Esophagus muscularis mucosa (tissue), 4 donors: ENCODE measurements around the gene GTF3C4. TPM values are rescaled to one million over a fixed set of nuclear protein-coding genes. Genes with fewer than 3 reads are reported as not detected.

Experiments used
- DNase-seq: peaks from one replicate; pipeline ENCODE4 v3.0.0-alpha.2; 2017; ENCODE audit errors: extremely low spot score
- H3K27ac ChIP-seq, 4 donors: fragments of 200-600 bp; sonication (generic); replicated peaks in 1 of 4; 1 replicate in 3 of 4; 2 replicates in 1 of 4; pipeline ENCODE4 v1.5.1; 2016 to 2019; ENCODE audit warnings: mild to moderate bottlenecking in 1 of 4
- H3K27me3 ChIP-seq, 4 donors: fragments of 200-600 bp; sonication (generic); one replicate each; pipeline versions ENCODE4 v1.5.1 to v1.6.0; 2016 to 2019
- H3K36me3 ChIP-seq, 4 donors: fragments of 200-600 bp; sonication (generic); one replicate each; pipeline ENCODE4 v1.5.1; 2016 to 2019
- H3K4me1 ChIP-seq, 4 donors: fragments of 200-600 bp; sonication (generic); one replicate each; pipeline ENCODE4 v1.5.1; 2016 to 2019
- H3K4me3 ChIP-seq, 4 donors: fragments of 200-600 bp; sonication (generic); 1 replicate in 2 of 4; 2 replicates in 2 of 4; pipeline ENCODE4 v1.5.1; 2016 to 2019; ENCODE audit warnings: mild to moderate bottlenecking in 4 of 4, moderate library complexity in 1 of 4
- H3K9me3 ChIP-seq, 4 donors: fragments of 200-600 bp; sonication (generic); 1 replicate in 3 of 4; 2 replicates in 1 of 4; pipeline ENCODE4 v1.5.1; 2016 to 2019
- CTCF ChIP-seq, 3 experiments: fragments of 200-600 bp in 2 of 3; fragments of 450-650 bp in 1 of 3; sonication (generic) in 2 of 3; IDR thresholded peaks; one replicate each; pipeline ENCODE4 v1.5.1; 2017 to 2019; ENCODE audit warnings: antibody characterized with exemption in 3 of 3, mild to moderate bottlenecking in 2 of 3, moderate library complexity in 1 of 3
- EP300 ChIP-seq: sonication (generic); formaldehyde crosslinking; IDR thresholded peaks from one replicate; pipeline ENCODE4 v1.6.1; 2017; ENCODE audit warnings: antibody characterized with exemption
- POLR2A ChIP-seq: fragments of 450-650 bp; IDR thresholded peaks from one replicate; pipeline ENCODE4 v1.6.1; 2017; ENCODE audit warnings: antibody characterized with exemption, moderate library complexity, mild to moderate bottlenecking, low read depth
- POLR2AphosphoS5 ChIP-seq, 2 donors: sonication (generic); formaldehyde crosslinking; IDR thresholded peaks; one replicate each; pipeline ENCODE4 v1.6.1; 2017; ENCODE audit warnings: antibody characterized with exemption in 2 of 2
- WGBS: methylation state at CpG from one replicate; pipeline ENCODE4 v1.1.5; 2018; 5-methylcytosine and 5-hydroxymethylcytosine counted together
- intact Hi-C: fragments of 100-400 bp; cut with DNase I; formaldehyde crosslinking; loops from one replicate; pipeline ENCODE4 v1.15.1; 2023
- total RNA-seq, 4 donors: library from RNA; depleted of rRNA; stranded (reverse); fragments of >200 nt; gene quantifications; one replicate each; pipeline versions ENCODE4 v1.1.0 to v1.2.1, GENCODE V29; 2016

GTF3C4 gene
- total RNA-seq, 4 donors from 2014 or later, result 10.4 to 15.3 (median 12.3) TPM

DNA sequence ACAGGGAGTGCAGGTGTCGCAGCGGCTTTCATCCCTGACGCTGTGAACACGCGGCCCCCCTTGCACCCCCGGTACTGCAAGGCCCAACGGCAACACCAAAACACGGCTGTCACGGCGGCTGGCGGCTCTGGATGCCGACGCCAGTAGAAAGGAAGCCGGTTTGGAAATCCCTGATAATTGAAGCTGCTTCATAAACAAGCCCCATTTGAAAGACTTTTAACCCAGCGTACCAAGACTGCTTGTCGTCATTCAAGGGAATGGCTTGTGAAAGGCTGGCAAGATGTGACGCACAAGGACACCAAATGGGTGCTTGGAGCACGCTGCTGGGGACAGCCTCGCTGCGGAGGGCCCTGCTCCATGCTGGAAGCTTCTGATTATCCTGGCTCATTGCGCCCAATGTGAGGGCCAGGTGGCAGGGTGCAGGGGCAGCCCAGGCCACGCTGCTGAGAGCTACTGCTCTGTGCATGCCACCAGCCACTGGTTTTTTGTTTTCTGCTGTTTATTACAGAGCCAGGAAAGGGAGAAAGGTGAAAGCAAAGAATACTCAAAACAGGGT lies 63.1 kb downstream of the GTF3C4 start:
- DNase-seq, result no peak
- intact Hi-C loops, result no loop called here
- WGBS, result 71% methylated on average over 22 of the region's 22 CpGs
- no peak for TF ChIP-seq POLR2AphosphoS5 (IDR thresholded peaks at IDR 0.05)
- no peak for TF ChIP-seq EP300
- TF ChIP-seq POLR2A, result no peak
- no peak for TF ChIP-seq CTCF (IDR thresholded peaks at IDR 0.05)
- Histone ChIP-seq H3K9me3 (no peaks in the 10 kb centered on the region), H3K27ac (no peak overlapping the region), H3K4me3 (no peak overlapping the region), H3K4me1 (peaks cover 0 to 11% (median 4%) of the 10 kb centered on the region in 4 donors), H3K27me3 (peaks cover 0 to 17% (median 0%) of the 10 kb centered on the region in 4 donors), H3K36me3 (no peaks in the 10 kb centered on the region)

GRCh38 chr9:132739710-132740310 lies 69.5 kb downstream of the GTF3C4 start:
- TF ChIP-seq POLR2A, result no peak
- TF ChIP-seq CTCF (IDR thresholded peaks at IDR 0.05), result no peak
- no peak for TF ChIP-seq POLR2AphosphoS5 (IDR thresholded peaks at IDR 0.05)
- no peak for TF ChIP-seq EP300
- Histone ChIP-seq H3K4me1 (peaks cover 3 to 12% (median 6%) of the 10 kb centered on the region in 4 donors), H3K9me3 (no peaks in the 10 kb centered on the region), H3K27me3 (peaks cover 0 to 51% (median 19%) of the 10 kb centered on the region in 4 donors), H3K4me3 (no peak overlapping the region), H3K27ac (no peak overlapping the region), H3K36me3 (no peaks in the 10 kb centered on the region)
- no peak for DNase-seq
- 96% methylated on average over 9 of the region's 9 CpGs for WGBS
- intact Hi-C loops, result no loop called here

- no peak for DNase-seq
- Histone ChIP-seq H3K36me3 (no peaks in the 10 kb centered on the region), H3K4me3 (no peak overlapping the region), H3K27ac (no peak overlapping the region), H3K9me3 (no peaks in the 10 kb centered on the region), H3K4me1 (peaks cover 3 to 12% (median 8%) of the 10 kb centered on the region in 4 donors), H3K27me3 (peaks cover 0 to 60% (median 19%) of the 10 kb centered on the region in 4 donors)
- intact Hi-C loops, result no loop called here
- WGBS, result 95% methylated on average over 11 of the region's 15 CpGs
- TF ChIP-seq POLR2AphosphoS5 (IDR thresholded peaks at IDR 0.05), result no peak
- no peak for TF ChIP-seq EP300
- TF ChIP-seq CTCF (IDR thresholded peaks at IDR 0.05), result no peak
- no peak for TF ChIP-seq POLR2A
Observed at GRCh38 chr9:132740526-132741309, 70.5 kb downstream of the GTF3C4 start.

DNA sequence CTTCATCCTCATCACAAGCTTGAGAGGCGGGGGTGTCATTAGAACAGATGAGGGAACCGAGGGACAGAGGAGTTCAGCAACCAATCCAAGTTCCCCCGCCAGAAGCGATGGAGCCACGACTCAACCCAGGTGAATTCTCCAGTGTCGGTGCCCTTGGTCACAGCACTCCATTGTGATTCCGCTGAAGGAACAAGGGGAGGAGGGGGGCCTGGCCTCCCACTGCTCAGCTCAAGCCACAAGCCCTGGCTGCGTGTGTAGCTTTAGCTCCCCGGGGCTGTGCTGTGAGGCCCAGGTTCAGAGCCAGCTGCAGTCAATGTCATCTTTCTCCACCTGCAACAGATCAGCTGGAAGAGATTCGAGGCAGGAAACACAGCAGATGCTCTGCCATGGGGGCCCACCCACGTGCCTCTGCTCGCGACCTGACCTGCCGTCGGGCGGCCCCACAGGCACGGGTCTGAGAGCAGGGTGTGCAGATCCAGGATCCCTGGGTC lies 72.6 kb downstream of the GTF3C4 start:
- no peak overlapping the region for H3K27ac ChIP-seq
- H3K4me1 ChIP-seq, result peaks cover 3 to 12% (median 8%) of the 10 kb centered on the region in 4 donors
- 44% methylated on average over 9 of the region's 17 CpGs for WGBS
- H3K9me3 ChIP-seq, result no peaks in the 10 kb centered on the region
- TF ChIP-seq EP300 (no peak), POLR2AphosphoS5 (IDR thresholded peaks at IDR 0.05) (no peak), POLR2A (no peak), CTCF (IDR thresholded peaks at IDR 0.05) (no peak)
- no peak for DNase-seq
- no peaks in the 10 kb centered on the region for H3K36me3 ChIP-seq
- intact Hi-C loops, result no loop called here
- no peak overlapping the region for H3K4me3 ChIP-seq
- peaks cover 0 to 60% (median 19%) of the 10 kb centered on the region in 4 donors for H3K27me3 ChIP-seq
